HL-60 (cell line): ENCODE measurements around the gene HDAC9.

Source experiments
- GABPA ChIP-seq: IDR thresholded peaks from 2 replicates; pipeline ENCODE4 v1.6.1; 2012; ENCODE audit warnings: low read depth
- TF ChIP-seq, protein P1 (sequence below): IDR thresholded peaks from one replicate; pipeline ENCODE4 v1.5.1; 2011; ENCODE audit warnings: low read length, control low read depth, inconsistent platforms; ENCODE audit not compliant: insufficient read depth

DNA sequence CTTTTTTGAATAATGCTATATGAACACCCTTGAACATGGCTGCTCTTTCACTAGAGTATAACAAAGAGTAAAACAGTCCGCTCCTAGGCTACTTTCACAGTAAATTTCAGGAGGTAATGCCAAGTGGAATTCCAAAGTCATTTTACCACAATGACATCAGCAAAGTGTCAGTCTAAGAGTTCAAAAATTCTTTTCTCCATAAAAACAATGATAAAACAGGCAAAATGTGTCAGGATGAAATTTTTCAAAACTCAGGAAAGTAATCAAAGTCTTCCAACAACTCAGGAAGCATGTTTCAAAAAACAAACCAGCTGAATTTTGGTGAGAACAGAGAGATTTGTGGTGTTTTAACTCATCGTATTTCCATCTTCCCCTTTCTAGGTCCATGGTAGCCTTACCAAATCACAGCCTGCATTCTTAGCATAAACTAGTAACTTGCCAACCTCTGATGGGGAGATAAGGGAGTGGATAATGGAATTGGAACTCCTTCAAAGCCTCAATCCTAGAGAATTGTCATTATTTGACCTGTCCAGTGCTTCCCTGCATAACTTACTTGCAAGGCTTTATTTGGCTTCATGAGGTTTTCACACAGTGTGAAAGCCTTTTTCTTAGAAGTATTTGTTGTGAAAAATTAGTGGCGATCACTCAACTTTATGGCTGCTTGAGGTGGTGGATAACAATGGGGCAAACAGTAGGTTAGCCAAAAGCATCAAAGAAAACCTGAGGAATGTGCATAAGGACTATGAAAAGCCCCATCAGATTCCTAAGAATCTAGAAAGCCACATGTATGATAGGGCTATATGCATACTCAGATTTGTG lies 302.7 kb downstream of the HDAC9 start:
- TF ChIP-seq GABPA, result no peak
- TF ChIP-seq, protein P1, sequence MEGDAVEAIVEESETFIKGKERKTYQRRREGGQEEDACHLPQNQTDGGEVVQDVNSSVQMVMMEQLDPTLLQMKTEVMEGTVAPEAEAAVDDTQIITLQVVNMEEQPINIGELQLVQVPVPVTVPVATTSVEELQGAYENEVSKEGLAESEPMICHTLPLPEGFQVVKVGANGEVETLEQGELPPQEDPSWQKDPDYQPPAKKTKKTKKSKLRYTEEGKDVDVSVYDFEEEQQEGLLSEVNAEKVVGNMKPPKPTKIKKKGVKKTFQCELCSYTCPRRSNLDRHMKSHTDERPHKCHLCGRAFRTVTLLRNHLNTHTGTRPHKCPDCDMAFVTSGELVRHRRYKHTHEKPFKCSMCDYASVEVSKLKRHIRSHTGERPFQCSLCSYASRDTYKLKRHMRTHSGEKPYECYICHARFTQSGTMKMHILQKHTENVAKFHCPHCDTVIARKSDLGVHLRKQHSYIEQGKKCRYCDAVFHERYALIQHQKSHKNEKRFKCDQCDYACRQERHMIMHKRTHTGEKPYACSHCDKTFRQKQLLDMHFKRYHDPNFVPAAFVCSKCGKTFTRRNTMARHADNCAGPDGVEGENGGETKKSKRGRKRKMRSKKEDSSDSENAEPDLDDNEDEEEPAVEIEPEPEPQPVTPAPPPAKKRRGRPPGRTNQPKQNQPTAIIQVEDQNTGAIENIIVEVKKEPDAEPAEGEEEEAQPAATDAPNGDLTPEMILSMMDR, result no peak
